ENCODE data around the gene NEIL1. TPM values are rescaled to one million over a fixed set of nuclear protein-coding genes. Genes with fewer than 3 reads are reported as not detected.
A peak's percentile ranks its signal among the peaks of the same experiment; 100 is the strongest.

NEIL1 gene
- total and polyA plus RNA-seq, 2 of the 8 experiments (the other 6 are each of a cell fraction or from before 2014, with no cell fraction given) = 10.4 to 10.9 TPM

DNA sequence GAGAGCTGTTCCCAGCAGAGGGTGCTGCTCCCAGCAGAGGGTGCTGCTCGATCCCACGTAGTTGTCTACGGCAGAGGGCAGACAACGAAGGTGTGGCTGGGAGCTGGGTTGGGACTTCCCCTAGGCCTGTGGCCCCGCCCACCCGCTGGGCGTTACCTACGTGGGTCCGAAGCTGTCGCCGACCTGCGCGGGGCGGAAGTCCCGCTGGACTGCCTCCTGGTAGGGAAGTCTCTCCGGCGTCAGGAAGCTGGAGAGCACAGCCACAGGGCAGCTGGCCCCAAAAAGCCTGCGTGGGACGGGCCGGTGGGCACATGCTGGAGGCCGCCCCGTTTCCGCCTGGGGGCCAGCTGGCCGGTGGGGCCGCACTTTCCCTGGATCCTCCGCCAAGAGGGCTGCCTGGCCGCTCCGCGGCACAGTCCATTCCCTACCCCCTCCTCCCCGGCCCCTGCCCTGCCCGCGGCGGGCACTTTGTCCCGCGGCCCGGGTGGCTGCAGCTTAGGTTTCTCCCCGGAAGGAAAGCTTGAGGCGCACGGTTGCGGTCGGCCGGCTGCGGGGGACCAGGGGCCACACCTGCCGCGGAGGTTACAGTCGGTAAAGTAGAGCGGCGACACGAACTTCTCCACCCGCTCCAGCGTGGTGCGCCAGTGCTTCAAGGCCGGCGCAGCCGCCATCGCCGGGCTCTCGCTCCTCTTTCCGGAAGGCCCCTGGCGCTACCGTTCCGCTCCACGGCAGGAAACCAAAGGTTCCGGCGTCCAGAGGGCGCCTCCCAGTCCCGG is 21.3 kb downstream of the NEIL1 start, which contains the start of gene MAN2C1:
MAN2C1 (minus strand) TSS at position 695 of the 776 bp plus-strand sequence; CDS start at position 671, 24 bp downstream.
- H3K23ac ChIP-seq (ENCODE audit: insufficient read length) = no peak within 1 kb of the TSS
- no peak within 1 kb of the TSS for H3K4ac ChIP-seq (replicated peaks; ENCODE audit: insufficient read length, low read depth, low read length)
- peak within 1 kb of the TSS; percentile 17 for H3K56ac ChIP-seq (replicated peaks; ENCODE audit: insufficient read length, low read depth, low read length)
- no peaks in the 10 kb centered on the region; the same call in 1 of the 2 replicates for H3K79me1 ChIP-seq (ENCODE audit: low read depth, low read length)
- H2AFZ ChIP-seq (ENCODE audit: low read length) = no peak within 1 kb of the TSS; the same call in 1 of the 2 replicates
- peak within 1 kb of the TSS; percentile 83 to 85 for H3K4me2 ChIP-seq (ENCODE audit: insufficient read depth in 1 of 2, low read depth in 2 of 2, low read length in 2 of 2)
- peaks cover 0 to 4% (median 1%) of the 10 kb centered on the region in 4 experiments; a peak in 4 of 7 replicates for H3K4me1 ChIP-seq (replicated peaks in 1 of 4; ENCODE audit: control insufficient read depth in 3 of 4, insufficient read depth in 4 of 4, low read length in 3 of 4)
- peak within 1 kb of the TSS; percentile 49; the same call in 1 of the 2 replicates for H2BK15ac ChIP-seq (ENCODE audit: low read length)
- peaks cover 4% of the 10 kb centered on the region for H3K23me2 ChIP-seq (ENCODE audit: low read depth, low read length)
- H2AK5ac ChIP-seq (ENCODE audit: low read depth, low read length) = no peak within 1 kb of the TSS
- H2BK12ac ChIP-seq (ENCODE audit: low read depth, low read length) = no peak within 1 kb of the TSS
- peak within 1 kb of the TSS; percentile 74 for H3K27ac ChIP-seq (ENCODE audit: low read depth, low read length)
- CTCF ChIA-PET (ENCODE audit: partially characterized antibody) = interaction anchor here (0.7 to 2.4 kb wide), 20 partner anchors 9 to 326 kb away, joined by 3 to 9 read pairs (median 4); partner anchors contain the start of genes NEIL1 and SIN3A
- H2BK20ac ChIP-seq (ENCODE audit: low read length) = no peak within 1 kb of the TSS; the same call in 1 of the 2 replicates
- DNase-seq (ENCODE audit: low read depth in 1 of 2, low spot score in 2 of 2) = peak; percentile 94 to 96
- peak within 1 kb of the TSS; percentile 59 to 85 (median 72) for H3K4me3 ChIP-seq (ENCODE audit: extremely low read depth in 1 of 4, insufficient read depth in 2 of 4, low read depth in 3 of 4, low read length in 4 of 4)
- H4K20me1 ChIP-seq (replicated peaks in 1 of 2; ENCODE audit: control insufficient read depth in 1 of 2, insufficient read depth in 2 of 2, low read length in 2 of 2) = peaks cover 0 to 4% of the 10 kb centered on the region in 2 experiments
- peak within 1 kb of the TSS; percentile 62 to 91 (median 83) for H3K9ac ChIP-seq (replicated peaks in 1 of 4; ENCODE audit: extremely low read depth in 1 of 4, low read depth in 3 of 4, low read length in 3 of 4)
- H3K14ac ChIP-seq (ENCODE audit: insufficient read length) = no peak within 1 kb of the TSS
- H4K8ac ChIP-seq (ENCODE audit: extremely low read depth, insufficient read depth, low read length) = peak within 1 kb of the TSS; percentile 94; the same call in 1 of the 2 replicates
- POLR2A ChIA-PET (ENCODE audit: partially characterized antibody) = interaction anchor here (0.5 to 5.2 kb wide), 33 partner anchors 9 to 481 kb away, joined by 3 to 40 read pairs (median 4); partner anchors contain the start of genes COMMD4, NEIL1, PTPN9 and SNUPN
- no peaks in the 10 kb centered on the region for H3K27me3 ChIP-seq (replicated peaks in 1 of 4; ENCODE audit: control insufficient read depth in 3 of 4, extremely low read depth in 1 of 4, insufficient read depth in 3 of 4, low read length in 3 of 4)
- no peaks in the 10 kb centered on the region for H3K9me3 ChIP-seq (ENCODE audit: insufficient read depth in 2 of 2, low read depth in 1 of 2, low read length in 1 of 2)
- H2BK120ac ChIP-seq (replicated peaks; ENCODE audit: low read depth, low read length) = no peak within 1 kb of the TSS
- peak within 1 kb of the TSS; percentile 73; the same call in 1 of the 2 replicates for H3K18ac ChIP-seq (ENCODE audit: extremely low read depth, low read length)
- FAIRE-seq = peak; percentile 7
- peak within 1 kb of the TSS; percentile 75 for H2BK5ac ChIP-seq (ENCODE audit: low read depth, low read length)
- peak within 1 kb of the TSS; percentile 24 for H4K5ac ChIP-seq (ENCODE audit: insufficient read length, low read depth, low read length)
- peaks cover 0 to 23% (median 14%) of the 10 kb centered on the region in 4 experiments; a peak in 7 of 8 replicates for H3K36me3 ChIP-seq (ENCODE audit: control insufficient read depth in 2 of 4, insufficient read depth in 4 of 4, low read length in 3 of 4)
- 2% methylated on average over 40 of the region's 67 CpGs; no CpG with 5 or more reads in 1 of the 2 experiments for WGBS, 2 experiments (ENCODE audit: extremely low coverage in 1 of 2, insufficient coverage in 1 of 2, insufficient read length in 1 of 2, insufficient replicate concordance in 2 of 2, low coverage in 1 of 2, low lambda C conversion rate in 2 of 2, missing lambda C conversion rate in 1 of 2)
- no peaks in the 10 kb centered on the region; a peak in 1 of 4 replicates for H3K79me2 ChIP-seq (ENCODE audit: control insufficient read depth in 1 of 2, insufficient read depth in 2 of 2, low read length in 2 of 2)
- H4K91ac ChIP-seq (replicated peaks; ENCODE audit: insufficient read length, low read length) = no peak within 1 kb of the TSS
- TF ChIP-seq PHF8 (conservative IDR thresholded peaks at IDR 0.05; ENCODE audit: low read depth, low read length) = peak; percentile 93
- TF ChIP-seq RNF2 (IDR thresholded peaks at IDR 0.05; ENCODE audit: borderline replicate concordance, low read depth, low read length, missing control alignments, poor library complexity, severe bottlenecking) = no peak
- no peak for TF ChIP-seq KDM1A (IDR thresholded peaks at IDR 0.05; ENCODE audit: borderline replicate concordance, low read length)
- TF ChIP-seq CBX5 (IDR thresholded peaks at IDR 0.05; ENCODE audit: low read depth, low read length) = no peak
- no peak for TF ChIP-seq JUN (IDR thresholded peaks at IDR 0.05; ENCODE audit: low read depth, low read length)
- peak; percentile 94 for TF ChIP-seq ASH2L (IDR thresholded peaks at IDR 0.05; ENCODE audit: low read length)
- peak; percentile 94 for TF ChIP-seq TAF1 (IDR thresholded peaks at IDR 0.05; ENCODE audit: low read depth, low read length)
- TF ChIP-seq CTBP2 (IDR thresholded peaks at IDR 0.05; ENCODE audit: borderline replicate concordance, insufficient read depth, insufficient read length, low read length) = no peak
- peak; percentile 87 for TF ChIP-seq KDM5A (IDR thresholded peaks at IDR 0.05; ENCODE audit: low read length)
